ENCODE results near the gene BEND5.

The BEND5 gene, protein sequence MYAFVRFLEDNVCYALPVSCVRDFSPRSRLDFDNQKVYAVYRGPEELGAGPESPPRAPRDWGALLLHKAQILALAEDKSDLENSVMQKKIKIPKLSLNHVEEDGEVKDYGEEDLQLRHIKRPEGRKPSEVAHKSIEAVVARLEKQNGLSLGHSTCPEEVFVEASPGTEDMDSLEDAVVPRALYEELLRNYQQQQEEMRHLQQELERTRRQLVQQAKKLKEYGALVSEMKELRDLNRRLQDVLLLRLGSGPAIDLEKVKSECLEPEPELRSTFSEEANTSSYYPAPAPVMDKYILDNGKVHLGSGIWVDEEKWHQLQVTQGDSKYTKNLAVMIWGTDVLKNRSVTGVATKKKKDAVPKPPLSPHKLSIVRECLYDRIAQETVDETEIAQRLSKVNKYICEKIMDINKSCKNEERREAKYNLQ

DNA sequence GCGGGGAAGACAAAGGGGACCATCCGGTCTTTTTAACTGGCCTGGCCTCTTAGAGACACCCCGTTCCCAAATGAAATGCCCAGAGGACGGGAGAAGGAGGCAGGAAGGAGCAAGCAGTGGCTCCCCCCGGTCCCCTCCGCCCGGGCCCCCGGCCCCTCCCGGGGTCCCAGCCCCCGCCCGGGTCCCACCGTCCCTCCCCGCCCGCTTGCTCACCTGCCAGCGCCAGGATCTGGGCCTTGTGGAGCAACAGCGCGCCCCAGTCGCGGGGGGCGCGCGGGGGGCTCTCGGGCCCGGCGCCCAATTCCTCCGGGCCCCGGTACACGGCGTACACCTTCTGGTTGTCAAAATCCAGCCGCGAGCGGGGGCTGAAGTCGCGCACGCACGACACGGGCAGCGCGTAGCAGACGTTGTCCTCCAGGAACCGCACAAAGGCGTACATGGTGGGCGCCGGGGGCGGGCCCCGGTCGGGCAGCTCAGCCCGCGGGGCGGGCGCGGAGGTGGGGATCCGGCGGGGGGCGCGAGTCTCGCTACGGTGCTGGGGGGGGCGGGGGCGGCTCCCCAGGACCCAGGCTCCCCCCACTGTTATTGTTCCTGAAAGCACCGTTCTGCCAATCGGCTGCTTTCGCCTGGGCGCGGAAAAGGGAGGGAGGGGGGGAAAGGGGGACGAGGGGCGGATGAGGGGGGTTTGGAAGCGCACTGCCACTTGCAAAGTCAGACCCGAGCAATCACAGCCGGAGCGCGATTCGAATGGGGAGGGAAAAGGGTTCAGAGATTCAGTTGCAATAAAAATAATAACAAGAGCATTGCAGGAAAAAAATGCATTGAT lies at the start of gene BEND5:
Gene BEND5, minus strand, starts transcription at position 499 of the 826 bp plus-strand sequence. Its CDS starts 60 bp downstream, at position 439.
- peak; percentile 11 for DNase-seq (ENCODE audit: low read depth)

DNA sequence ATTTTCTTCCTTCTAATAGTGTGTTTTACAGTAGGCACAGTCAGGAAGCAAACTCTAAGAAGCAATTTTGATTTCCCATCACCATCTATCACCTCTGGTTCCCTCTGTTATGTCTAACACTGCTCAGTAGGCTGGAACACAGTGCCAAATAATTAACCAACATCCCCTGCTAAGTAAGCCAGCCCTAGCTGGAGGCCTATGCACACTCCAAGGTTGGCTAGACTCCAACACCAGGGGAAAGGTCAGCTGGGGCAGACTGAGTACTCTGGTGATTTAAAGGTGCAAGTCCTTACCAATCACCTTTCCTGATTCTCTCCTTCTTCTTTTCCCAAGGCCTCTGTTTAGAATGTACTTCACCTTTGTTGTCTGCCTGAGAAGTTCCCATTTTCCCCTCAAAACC lies 46.5 kb upstream of the BEND5 start:
- no peak for DNase-seq (ENCODE audit: low read depth)

DNA sequence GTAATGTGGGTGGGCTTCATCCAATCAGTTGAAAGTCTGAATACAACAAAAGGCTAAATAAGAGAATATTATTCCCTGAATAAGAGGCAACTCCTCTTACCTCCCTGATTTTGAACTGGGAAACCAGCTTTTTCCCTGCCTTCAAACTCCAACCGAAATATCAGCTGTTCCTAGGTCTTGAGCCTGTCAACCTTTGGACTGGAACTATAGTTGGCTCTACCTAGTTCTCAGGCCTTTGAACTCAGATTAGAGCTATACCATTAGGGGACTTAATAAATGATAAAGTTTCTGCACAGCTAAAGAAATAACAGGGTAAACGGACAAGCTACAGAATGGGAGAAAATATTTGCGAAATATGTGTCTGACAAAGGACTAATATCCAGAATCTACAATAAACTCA lies 43.8 kb upstream of the BEND5 start:
- no peak for DNase-seq (ENCODE audit: low read depth)

DNA sequence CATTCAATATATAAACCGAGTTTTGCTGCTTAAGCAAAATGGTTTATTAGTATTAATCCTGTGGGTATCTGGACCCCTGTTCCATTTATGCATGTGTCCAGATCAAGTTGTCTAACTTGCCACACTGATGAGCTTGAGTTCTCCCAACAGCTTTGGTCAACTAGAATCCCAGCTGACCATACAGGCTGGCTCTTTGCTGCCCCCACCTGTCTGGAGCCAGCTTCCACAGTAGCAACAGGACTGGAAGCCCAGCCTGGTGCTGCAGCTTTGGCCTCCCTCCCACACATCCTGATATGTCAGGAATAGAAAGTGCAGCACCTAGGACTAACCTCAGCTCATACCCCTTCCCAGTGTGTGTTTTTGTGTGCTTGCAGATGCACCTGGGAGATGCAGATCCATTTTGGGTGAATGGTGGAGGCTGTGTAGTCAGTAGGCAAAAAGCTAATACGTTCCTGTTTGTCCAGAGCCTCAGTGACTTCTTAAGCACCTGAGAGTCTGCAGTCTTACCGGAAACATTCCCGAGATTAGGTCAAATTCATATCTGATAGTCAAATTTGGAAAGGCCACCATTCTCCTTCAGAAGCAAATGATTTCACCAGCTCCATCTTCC lies 40.9 kb upstream of the BEND5 start:
- no peak for DNase-seq (ENCODE audit: low read depth)

DNA sequence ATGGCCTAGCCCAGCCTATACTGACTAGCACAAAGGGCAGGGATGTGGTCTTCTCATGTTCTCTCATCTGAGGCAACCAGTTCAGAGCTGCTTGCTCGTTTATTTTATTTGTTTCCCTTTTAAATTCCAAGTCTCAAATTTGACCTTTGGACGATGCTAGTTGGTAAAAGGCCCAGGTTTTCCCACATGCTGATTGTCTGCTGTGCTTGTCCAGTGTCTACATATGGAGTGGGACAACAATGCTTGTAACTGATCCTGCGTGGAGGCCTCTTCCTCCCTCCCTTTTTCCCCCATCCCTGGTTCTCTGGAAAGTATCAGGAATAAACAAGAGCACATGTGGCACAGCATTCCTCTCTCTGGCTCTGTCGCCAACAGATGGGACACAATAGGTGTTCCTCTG lies 34.0 kb upstream of the BEND5 start:
- DNase-seq (ENCODE audit: low read depth), result no peak

DNA sequence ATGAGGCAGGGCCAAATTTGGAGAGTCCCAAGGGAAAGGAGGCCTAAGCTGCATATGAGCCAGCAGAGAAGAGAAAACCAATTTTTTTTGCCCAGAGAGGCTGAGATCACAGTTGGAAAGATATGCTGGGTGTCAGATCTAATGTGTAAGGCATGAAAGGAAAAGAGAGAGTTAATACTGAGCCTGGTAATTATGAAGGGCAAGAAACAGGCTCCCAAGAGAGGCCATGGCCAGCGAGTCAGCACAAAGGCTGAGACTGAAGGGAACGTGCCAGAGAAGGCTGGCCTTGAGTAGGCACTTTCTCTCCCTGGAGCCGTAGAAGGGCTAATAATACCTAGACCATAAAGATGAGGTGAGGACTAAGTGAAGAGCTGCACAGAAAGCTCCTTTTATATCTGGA lies 31.8 kb upstream of the BEND5 start:
- DNase-seq (ENCODE audit: low read depth), result no peak

DNA sequence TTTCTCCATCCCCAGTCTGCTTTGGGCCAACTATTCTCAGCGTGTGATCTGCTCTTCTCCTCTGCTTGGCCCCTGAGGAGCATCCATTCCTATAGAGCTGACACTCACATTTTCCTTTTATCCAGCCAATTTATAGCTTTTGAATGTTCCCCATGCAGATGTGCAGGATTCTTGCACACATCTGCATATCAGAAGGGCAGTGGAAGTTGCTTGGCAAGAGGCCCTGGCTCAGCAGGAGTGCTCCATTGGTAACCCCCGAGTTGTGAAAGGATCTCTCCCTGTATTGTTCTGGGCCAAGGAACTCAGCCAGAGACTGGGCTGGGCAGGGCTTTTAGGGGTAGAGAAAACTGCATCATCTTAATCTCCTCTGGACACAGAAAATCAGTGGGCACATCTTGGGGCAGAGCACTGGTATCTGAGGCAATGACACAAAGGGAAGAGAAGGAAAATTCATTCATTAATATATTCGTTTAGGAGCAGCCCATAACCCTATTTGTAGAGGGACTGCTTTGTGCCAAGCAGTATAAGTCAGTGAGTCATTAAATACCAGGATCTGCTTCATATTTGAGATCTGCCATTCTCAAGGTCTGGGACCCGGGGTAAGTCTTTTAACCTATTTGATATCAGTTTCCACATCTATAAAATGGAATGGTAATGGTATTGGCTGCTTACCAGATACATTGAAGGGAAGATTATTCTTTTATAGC lies 31.0 kb upstream of the BEND5 start:
- no peak for DNase-seq (ENCODE audit: low read depth)

DNA sequence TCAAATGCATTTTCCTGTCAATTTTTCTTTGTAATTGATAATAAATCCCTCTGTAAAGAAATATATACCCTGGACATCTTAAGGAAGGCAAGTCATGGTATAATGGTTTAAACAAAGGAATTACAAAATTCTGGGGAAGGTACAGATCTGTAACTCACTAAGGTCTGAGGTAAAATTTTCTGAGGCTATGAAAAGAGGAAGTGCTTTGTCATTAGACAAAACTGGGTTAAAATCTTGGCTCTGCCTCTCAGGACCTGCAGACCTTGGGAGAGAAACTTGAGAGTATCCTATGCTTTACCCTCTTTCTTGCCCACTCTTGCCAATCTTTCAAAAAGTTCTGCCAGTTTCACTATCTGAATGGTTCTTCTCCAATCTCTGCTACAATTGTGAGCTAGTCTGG lies 26.8 kb upstream of the BEND5 start:
- no peak for DNase-seq (ENCODE audit: low read depth)

DNA sequence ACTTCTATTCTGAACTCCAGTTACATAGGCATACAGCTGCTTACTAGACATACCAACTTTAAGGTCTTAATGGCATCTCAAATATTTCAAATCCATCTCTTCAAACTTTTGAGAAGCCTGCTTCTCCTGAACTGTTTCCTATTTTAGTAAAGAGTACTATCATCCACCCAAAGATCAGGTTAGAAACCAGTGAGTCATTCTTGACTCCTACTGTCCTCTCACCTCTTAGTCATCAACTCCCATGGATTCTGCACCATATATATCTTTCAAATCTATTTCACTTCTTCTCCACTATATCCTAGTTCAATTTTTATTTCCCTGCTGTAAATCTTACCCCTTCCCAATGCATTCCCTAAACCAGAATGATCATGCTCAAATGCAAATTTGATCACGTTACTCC lies 18.1 kb upstream of the BEND5 start:
- no peak for DNase-seq (ENCODE audit: low read depth)

DNA sequence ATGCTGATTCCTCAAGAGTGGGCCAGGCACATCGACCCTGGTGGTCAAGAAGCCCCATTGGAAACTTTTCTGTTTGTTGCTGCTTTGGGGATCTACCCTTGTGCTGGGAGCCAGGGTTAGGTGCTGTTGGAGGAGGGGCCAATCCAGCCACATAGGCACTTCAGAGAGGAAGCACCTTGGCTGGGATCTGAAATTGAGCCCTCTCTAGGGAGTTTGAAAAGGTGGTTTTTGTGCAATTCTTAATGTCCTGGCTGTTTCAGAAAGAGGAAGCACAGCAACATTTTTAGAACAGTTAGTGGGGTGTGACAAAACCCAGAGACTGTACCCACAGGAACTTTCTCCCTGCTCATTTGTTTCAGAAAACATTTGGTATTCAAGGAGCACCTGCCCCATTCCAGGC lies 17.2 kb upstream of the BEND5 start:
- no peak for DNase-seq (ENCODE audit: low read depth)

DNA sequence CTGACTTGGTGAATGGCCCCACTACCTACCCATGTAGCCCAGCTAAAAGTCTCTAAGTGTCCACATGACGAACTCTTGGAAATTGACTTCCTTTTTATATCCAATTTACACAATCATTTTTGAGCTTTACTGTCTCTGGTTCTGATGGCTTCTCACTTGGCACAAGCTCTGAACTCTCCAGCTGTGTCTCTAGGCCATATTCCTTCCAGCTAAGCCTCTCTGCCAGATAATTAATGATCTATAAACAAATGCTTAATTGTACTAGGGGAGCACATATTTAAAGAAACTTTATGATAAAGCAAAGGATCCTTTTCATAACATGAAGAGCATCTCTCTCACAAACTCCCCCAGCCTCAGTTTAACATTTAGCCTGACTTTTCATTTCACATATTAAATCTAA lies 16.3 kb upstream of the BEND5 start:
- DNase-seq (ENCODE audit: low read depth), result no peak

DNA sequence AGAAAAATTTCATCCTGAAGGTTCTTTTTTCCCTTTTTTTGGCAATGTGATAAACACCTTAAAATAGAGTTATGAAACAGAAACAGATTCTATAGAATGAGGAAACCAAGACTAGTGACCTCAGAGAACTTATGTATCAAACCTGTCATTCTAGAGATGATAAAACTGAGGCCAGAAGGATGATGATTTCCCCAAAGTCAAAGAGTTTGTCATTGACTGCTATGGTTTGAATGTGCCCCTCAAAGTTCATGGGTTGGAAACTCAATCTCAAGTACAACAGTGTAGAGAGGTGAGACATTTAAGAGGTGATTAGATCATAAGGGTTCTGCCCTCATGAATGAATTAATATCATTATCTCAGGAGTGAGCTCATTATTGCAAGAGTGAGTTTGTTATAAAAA lies 13.7 kb upstream of the BEND5 start:
- DNase-seq (ENCODE audit: low read depth), result no peak

DNA sequence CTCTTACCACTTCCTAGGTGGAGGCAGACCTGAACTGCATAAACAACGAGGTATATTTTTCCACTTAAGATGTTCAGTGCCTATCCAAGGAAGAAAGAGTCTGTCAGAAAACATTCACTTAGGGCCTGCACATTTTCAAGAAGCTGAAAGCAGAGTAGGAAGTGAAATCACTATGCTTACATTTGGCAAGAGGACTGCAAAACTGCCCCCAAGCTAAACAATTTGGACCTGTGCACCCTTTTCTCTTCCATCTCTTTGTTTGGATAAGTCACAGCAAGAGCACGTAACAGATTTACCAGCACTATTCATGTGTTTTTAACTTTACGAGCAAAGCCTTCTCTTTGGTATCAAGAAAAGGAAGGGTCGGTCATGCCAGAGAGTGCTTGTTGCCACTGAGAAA lies 13.2 kb upstream of the BEND5 start:
- DNase-seq (ENCODE audit: low read depth), result no peak

DNA sequence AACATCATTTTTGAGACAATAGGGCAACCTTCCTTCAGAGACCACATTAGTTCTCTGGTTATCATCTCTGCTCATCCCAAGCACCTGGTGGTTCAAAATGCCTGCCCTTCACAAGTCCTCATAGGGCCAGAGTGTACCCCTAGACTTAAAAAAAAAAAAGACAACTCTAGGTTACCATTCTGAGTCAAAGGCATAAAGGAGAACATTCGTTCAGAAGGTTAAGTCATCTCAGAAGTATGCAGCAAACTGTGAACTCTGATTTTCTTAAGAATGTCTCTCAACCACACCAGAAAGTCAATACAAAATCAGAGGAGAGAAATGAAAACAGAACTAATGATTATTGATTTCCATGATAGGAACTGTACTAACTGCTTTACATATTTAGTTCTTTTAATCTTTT lies 9.2 kb upstream of the BEND5 start:
- DNase-seq (ENCODE audit: low read depth), result no peak

DNA sequence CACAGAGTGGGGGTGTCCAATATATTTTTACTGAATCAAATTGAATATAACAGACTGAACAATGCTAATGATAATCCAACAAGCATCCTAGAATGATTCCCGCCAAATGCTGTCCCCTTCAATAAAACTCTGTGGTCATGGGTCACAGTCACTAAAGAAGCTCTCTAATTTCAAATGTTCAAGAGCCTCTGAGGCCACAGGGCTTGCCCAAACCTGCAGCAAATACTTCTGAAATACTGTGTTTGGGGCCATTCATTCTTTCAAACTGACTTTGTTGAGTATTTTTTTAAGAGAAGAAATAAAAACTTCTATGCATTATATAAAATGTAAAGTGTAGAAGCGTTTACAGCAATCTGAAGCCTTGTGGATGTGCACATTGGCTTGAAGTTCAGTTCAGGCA lies 7.6 kb upstream of the BEND5 start:
- DNase-seq (ENCODE audit: low read depth), result no peak

DNA sequence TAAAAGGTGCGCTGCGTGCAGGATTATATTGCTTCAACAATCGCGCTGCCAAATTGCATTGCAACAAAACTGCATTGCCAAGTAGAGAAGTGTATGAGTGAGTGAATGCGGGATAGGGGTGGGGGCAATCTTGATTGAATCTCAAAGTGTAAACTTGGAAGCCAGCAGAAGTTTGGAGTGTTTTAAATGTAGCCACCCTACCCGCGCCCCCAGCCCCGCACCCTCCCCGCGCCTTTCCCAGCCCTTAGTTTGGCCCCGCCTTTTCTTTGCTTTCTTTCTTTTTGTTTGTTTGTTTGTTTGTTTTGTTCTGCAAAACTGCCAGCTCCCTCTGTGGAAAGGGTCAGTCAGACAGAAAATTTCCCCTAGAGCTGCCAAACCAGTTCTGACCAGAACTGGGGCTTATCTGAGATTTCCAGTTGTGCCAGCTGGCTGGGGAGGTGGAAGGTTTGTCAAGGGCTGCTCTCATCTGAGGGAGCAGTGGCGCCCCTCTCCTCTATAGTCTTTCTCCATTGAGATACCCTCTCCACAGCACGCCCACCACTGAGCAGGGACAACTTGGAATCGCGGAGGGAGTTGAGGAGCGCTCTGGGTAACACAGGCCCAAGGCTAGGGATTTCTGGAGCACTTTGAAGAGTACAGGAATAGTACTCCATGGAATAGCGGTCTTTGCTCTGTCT lies 666 bp upstream of the BEND5 start:
- no peak for DNase-seq (ENCODE audit: low read depth)

DNA sequence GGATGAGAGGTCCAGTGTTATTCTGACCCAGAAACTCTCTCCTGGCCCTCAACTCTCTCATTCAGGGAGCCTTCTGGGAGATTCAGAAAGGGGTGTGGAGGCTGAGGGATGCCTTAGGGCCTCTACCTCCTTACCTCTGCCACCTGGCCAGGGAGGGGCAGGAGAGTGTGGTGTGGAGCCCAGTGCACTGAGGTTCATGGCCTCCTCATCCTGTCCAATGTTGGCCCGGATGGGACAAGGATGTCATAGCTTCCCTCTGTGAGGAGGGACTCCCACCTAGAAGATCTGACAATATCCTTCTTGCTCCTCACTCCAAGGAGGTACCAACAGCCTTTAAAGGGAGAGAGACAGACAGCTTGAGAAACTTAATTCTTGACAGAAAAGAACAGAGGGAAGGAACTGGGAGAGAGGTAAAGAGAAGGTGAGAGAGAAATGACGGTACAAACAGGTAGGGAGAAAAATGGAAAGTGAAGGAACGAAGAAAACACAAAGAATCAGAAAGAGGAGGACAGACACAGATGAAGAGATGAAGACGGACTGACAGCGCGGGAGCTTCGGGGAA lies 779 bp downstream of the BEND5 start:
- no peak for DNase-seq (ENCODE audit: low read depth)

DNA sequence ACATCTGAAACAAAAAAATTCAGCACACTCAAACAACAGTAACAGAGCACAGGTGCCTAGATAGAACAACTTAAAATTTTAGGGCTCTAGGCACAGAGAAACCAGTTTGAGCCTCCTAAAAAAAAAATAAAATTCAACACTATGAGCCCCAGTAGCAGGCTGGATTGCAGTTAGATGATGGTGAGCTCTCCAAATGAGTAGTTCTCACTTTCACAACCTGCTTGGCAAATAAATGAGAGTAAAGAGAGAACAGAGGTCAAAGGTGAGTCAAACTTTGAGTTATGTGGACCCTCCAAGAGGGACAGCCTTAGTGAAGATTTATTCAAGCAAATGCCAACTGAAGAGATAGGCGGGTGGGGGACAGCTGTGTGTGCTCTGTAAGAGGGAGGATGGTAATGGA lies 3.6 kb downstream of the BEND5 start:
- no peak for DNase-seq (ENCODE audit: low read depth)

DNA sequence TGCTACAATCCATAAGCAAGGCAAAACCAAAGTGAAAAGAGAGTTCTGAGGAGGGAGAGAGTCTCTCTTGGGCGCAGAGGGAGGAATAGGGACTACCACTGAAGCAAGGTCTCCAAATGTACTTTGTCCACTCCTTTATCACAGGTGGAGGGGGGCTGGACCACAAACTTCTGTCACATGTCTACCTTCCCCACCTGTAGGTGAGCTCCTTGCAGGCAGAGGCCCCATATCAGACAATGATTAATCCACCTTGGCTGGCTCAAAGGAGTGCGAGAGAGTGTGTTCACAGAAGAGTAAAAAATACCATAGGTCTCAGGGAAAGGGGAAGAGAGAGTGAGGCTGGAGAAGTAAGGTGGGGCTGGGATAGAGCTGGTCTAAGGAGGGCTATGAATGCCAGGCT lies 4.5 kb downstream of the BEND5 start:
- DNase-seq (ENCODE audit: low read depth), result no peak

DNA sequence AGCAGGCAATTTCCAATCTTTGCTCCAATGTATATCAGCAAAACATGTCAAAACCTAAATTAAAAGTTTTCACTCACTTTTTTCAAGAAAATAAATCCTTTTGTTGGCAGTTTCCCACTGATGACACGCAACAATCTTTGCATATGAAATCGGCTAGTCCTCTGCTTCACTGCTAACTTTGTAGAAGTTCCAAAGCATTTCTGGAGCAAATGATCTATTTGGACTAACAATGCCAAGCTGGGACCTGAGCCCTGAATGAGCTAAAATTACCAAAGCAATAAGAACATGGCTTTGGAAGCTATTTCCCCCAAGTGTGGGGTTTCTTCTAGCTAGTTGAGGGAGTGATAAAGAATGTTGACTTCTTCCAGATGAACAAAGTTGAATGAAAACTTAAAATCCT lies 5.1 kb downstream of the BEND5 start:
- DNase-seq (ENCODE audit: low read depth), result no peak

DNA sequence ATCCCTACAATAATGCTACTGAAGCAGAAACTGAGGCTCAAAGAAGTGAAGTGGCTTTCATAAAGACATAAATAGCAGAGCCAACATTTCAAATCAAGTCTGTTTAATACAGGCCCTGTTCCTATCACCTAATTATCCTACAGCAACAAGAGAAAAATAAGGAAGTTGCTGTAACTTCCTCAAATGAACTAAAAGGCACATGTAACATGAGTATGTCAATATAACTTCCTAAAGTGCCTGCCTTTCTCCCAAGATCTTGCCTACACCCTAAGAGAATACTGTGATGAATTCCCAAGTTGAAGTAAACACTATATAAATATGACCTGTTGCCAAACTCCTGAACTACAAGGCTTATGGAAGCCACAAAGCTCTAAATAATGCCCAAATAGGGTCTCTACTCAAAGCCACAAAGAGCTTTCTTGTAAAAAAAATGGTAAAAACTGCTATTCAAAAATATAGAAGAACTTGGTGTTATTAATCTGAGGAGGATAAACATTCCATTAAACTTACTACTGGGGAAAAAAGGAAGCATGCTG lies 8.6 kb downstream of the BEND5 start:
- DNase-seq (ENCODE audit: low read depth), result no peak

Data from stimulated activated CD8-positive, alpha-beta memory T cell treated with anti-CD3 and anti-CD28 coated beads, Interleukin-15, amount 100 ng/mL, for 24 hours (primary cell).